Vagina (tissue), 2 donors: ENCODE results near the gene FLNB. TPM values are rescaled to one million over a fixed set of nuclear protein-coding genes. Genes with fewer than 3 reads are reported as not detected.

Source experiments
- DNase-seq, 2 donors: peaks; one replicate each; pipeline ENCODE4 v3.0.0-alpha.2; 2017; ENCODE audit errors: extremely low spot score in 2 of 2
- H3K27ac ChIP-seq: fragments of 200-600 bp; sonication (generic); one replicate; pipeline ENCODE4 v1.5.1; 2019
- H3K27me3 ChIP-seq: fragments of 200-600 bp; sonication (generic); one replicate; pipeline ENCODE4 v1.5.1; 2019
- H3K36me3 ChIP-seq, 2 donors: fragments of 200-600 bp; sonication (generic); one replicate each; pipeline ENCODE4 v1.5.1; 2017 to 2019
- H3K4me1 ChIP-seq: fragments of 200-600 bp; sonication (generic); one replicate; pipeline ENCODE4 v1.5.1; 2019
- H3K4me3 ChIP-seq, 2 donors: fragments of 200-600 bp; sonication (generic); 1 replicate in 1 of 2; 2 replicates in 1 of 2; pipeline ENCODE4 v1.5.1; 2016 to 2019
- H3K9me3 ChIP-seq: fragments of 200-600 bp; sonication (generic); one replicate; pipeline ENCODE4 v1.5.1; 2019
- POLR2A ChIP-seq, 2 donors: fragments of 450-650 bp; IDR thresholded peaks; one replicate each; pipeline ENCODE4 v1.6.1; 2017; ENCODE audit warnings: antibody characterized with exemption in 2 of 2, mild to moderate bottlenecking in 2 of 2, moderate library complexity in 2 of 2
- POLR2AphosphoS5 ChIP-seq, 2 donors: sonication (generic); formaldehyde crosslinking; IDR thresholded peaks; one replicate each; pipeline ENCODE4 v1.9.0; 2017; ENCODE audit warnings: antibody characterized with exemption in 2 of 2, mild to moderate bottlenecking in 2 of 2, low read depth in 1 of 2; ENCODE audit not compliant: insufficient read depth in 1 of 2
- intact Hi-C: fragments of 100-400 bp; cut with DNase I; formaldehyde crosslinking; loops from one replicate; pipeline ENCODE4 v1.15.1; 2023
- total RNA-seq: library from RNA; depleted of rRNA; stranded (reverse); fragments of >200 nt; gene quantifications from one replicate; pipeline ENCODE4 v1.2.3, GENCODE V29; 2016
- TF ChIP-seq, protein P1 (sequence below), 3 experiments: fragments of 450-650 bp in 2 of 3; fragments of 200-600 bp in 1 of 3; sonication (generic) in 1 of 3; IDR thresholded peaks; one replicate each; pipeline ENCODE4 v1.5.1; 2017 to 2019; ENCODE audit warnings: antibody characterized with exemption in 3 of 3, mild to moderate bottlenecking in 2 of 3, moderate library complexity in 2 of 3

Gene FLNB
- total RNA-seq, 1 donor from 2014 or later = 147 TPM

DNA sequence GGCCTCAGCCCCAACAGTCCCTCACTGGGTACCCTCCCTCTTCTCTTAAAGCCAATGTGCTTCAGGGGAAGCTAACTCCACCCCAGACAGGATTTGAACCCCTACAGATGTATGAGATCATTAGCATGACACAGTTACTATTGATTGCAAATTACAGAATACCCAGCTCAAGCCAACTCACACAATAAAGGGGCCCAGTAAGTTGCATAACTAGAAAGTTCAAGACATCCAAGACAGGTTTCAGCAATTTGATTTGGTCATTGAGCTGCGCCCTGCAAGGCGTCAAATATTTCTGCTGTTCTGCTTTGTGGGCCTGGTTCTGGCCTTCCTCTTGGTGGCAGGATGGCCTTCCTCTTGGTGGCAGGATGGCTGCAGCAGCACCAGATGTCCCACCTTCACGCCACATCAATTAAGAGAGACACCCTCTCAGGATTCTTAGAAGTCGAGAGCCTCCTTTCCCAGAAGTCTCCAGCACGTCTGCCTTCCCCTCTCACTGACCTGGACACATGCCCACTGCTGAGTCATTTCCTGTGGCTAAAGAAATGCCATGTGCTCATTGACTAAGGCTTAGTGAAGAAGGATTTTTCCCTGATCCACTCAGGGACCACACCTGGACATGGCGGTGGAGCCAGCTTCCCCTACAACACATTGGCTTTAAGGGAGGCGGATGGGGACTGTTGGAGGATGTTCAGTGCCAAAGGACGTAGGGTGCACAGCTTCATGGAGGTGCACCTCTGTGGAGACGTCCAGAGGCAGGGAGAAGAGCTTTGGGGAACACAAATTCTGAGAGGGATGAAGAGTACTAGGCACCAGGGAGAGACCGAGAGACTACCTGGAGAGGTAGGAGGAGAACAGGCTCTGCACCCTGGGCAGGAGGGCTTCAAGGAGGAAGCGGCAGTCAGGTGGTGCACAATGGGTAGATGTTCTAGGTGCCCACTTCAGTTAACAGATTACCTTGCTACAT is 153.5 kb downstream of the FLNB start:
- Histone ChIP-seq H3K27ac (no peak overlapping the region), H3K9me3 (no peaks in the 10 kb centered on the region), H3K27me3 (no peaks in the 10 kb centered on the region), H3K36me3 (peaks cover 0 to 37% of the 10 kb centered on the region in 2 donors), H3K4me1 (no peaks in the 10 kb centered on the region), H3K4me3 (no peak overlapping the region)
- DNase-seq = no peak
- TF ChIP-seq, protein P1, sequence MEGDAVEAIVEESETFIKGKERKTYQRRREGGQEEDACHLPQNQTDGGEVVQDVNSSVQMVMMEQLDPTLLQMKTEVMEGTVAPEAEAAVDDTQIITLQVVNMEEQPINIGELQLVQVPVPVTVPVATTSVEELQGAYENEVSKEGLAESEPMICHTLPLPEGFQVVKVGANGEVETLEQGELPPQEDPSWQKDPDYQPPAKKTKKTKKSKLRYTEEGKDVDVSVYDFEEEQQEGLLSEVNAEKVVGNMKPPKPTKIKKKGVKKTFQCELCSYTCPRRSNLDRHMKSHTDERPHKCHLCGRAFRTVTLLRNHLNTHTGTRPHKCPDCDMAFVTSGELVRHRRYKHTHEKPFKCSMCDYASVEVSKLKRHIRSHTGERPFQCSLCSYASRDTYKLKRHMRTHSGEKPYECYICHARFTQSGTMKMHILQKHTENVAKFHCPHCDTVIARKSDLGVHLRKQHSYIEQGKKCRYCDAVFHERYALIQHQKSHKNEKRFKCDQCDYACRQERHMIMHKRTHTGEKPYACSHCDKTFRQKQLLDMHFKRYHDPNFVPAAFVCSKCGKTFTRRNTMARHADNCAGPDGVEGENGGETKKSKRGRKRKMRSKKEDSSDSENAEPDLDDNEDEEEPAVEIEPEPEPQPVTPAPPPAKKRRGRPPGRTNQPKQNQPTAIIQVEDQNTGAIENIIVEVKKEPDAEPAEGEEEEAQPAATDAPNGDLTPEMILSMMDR (IDR thresholded peaks at IDR 0.05) = no peak
- TF ChIP-seq POLR2AphosphoS5 (IDR thresholded peaks at IDR 0.05; ENCODE audit: insufficient read depth in 1 of 2, low read depth in 1 of 2) = peak in 1 of 2 donors; percentile 18
- no peak for TF ChIP-seq POLR2A (IDR thresholded peaks at IDR 0.05)
- intact Hi-C loops = no loop called here

DNA sequence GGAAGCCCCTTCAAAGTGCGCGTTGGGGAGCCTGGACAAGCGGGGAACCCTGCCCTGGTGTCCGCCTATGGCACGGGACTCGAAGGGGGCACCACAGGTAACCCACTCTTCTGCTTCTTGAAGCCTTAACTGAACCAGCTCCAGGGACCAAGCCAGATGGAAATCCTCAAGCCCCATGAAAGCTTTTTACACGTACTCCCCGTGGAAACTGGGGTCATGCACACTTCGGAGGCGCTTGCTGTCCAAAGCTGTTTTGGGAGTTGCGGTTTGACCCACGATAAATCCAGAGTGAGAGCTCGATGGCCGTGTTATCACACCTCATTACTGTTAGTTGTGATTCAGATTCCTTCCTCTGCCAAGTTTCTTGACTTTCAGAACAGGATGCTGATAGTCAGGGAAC is 155.0 kb downstream of the FLNB start:
- DNase-seq = no peak
- peaks cover 0 to 24% of the 10 kb centered on the region in 2 donors for H3K36me3 ChIP-seq
- no peaks in the 10 kb centered on the region for H3K9me3 ChIP-seq
- H3K4me1 ChIP-seq = no peaks in the 10 kb centered on the region
- H3K4me3 ChIP-seq = no peak overlapping the region
- intact Hi-C loops = no loop called here
- TF ChIP-seq POLR2A (IDR thresholded peaks at IDR 0.05) = no peak
- no peak for TF ChIP-seq POLR2AphosphoS5 (IDR thresholded peaks at IDR 0.05; ENCODE audit: insufficient read depth in 1 of 2, low read depth in 1 of 2)
- TF ChIP-seq, protein P1 (IDR thresholded peaks at IDR 0.05) = no peak
- no peak overlapping the region for H3K27ac ChIP-seq
- H3K27me3 ChIP-seq = no peaks in the 10 kb centered on the region

DNA sequence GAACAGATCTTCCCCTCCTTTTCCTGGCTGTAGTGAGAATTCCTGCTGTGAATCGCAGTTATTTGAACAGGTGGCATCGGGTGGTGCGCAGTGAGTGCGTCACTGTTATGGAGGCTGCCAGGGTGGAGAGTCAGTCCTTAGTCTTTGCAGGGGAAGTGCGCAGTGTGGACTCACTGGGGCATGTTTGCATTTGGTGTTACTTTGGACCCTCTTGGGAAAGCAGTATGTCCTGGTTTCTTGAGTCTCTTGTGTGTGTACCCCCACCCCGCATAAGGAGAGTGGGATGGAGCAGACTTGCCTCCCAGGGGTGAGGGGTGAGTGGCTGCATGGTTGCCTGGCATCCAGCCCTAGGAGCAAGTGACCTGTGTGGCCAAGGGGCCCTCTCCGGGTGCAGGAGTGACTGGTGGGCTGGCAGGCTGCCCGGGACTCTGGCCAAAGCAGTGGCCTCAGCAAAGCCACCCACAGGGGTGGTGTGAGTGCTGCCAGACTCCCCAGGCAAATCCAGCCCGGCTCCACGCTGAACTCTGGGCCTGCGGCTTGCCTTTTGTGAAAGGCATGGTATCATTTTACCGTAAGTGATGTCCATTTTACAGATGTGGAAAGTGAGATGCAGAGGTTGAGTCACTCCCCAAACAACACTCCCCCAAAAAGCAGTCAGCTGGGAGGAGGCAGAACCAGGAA is 156.1 kb downstream of the FLNB start:
- no peaks in the 10 kb centered on the region for H3K9me3 ChIP-seq
- H3K27me3 ChIP-seq = no peaks in the 10 kb centered on the region
- no peak overlapping the region for H3K4me3 ChIP-seq
- intact Hi-C loops = no loop called here
- no peak for TF ChIP-seq POLR2A (IDR thresholded peaks at IDR 0.05)
- TF ChIP-seq, protein P1 (IDR thresholded peaks at IDR 0.05) = no peak
- no peak for TF ChIP-seq POLR2AphosphoS5 (IDR thresholded peaks at IDR 0.05; ENCODE audit: insufficient read depth in 1 of 2, low read depth in 1 of 2)
- DNase-seq = no peak
- peak overlapping the region; percentile 42 for H3K27ac ChIP-seq
- H3K36me3 ChIP-seq = peaks cover 0 to 25% of the 10 kb centered on the region in 2 donors
- no peaks in the 10 kb centered on the region for H3K4me1 ChIP-seq

DNA sequence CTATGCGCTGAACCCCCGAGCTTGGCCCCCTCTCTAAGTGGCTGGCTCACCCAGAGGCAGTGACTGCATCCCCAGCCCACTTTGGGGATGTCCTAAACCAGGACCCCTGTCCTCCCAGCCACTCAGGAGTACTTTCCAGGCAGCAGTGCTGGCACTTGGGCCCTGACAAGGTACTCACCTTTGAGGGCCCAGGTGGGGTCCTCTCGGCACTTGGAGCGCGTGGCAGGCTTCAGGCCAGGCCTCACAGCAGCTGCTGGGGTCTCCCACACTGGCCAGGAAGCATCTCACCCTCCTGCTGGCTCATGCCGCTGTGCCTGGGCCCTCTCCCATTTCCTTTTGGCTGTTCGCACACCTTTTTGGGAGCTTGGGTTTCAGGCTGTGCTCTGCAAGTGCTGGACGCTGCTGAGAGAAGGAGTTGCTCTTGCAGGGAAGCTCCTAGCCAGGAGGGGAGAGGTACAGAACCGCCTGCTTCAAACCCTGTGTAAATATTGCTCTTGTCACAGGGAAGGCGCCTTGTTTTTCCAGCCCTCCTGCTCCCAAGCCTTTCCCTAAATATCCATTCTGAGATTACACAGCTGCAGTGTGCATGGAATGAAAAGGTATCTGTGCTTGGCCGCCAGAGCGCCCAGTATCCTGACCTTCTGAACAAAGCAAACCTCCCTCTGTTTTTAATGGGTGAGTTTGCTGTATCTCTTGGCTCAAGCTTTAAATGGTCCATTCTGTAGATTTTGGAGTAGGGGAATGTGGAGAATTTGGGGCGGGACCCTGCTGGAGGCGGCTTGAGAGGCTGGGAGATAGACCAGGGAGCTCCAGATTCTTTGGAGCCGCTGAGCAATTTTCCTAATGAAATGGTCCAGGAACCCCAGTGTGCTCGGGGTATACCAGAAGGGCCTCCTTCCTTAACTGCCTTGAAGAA is 156.9 kb downstream of the FLNB start:
- H3K27ac ChIP-seq = peak overlapping the region; percentile 42
- intact Hi-C loops = loop anchor here (5.0 kb wide), 1 partner anchor 158 kb away; the partner anchor contains the start of gene FLNB

More for the DNA sequence above, 156.9 kb downstream of the FLNB start:
- TF ChIP-seq, protein P1 (IDR thresholded peaks at IDR 0.05) = no peak
- TF ChIP-seq POLR2A (IDR thresholded peaks at IDR 0.05) (no peak), POLR2AphosphoS5 (IDR thresholded peaks at IDR 0.05; ENCODE audit: insufficient read depth in 1 of 2, low read depth in 1 of 2) (no peak)
- Histone ChIP-seq H3K4me1 (no peaks in the 10 kb centered on the region), H3K27me3 (no peaks in the 10 kb centered on the region), H3K9me3 (no peaks in the 10 kb centered on the region), H3K4me3 (no peak overlapping the region), H3K36me3 (peaks cover 0 to 31% of the 10 kb centered on the region in 2 donors)
- no peak for DNase-seq
